ENCODE measurements around the gene ZNF439. TPM values are rescaled to one million over a fixed set of nuclear protein-coding genes. Genes with fewer than 3 reads are reported as not detected.
"Not testable (repeated sequence)": the region's sequence is repeated elsewhere in the genome, so short reads cannot be mapped to it uniquely, and the experiment has no call there.

The ZNF439 gene
- total RNA-seq, 5 donors from 2014 or later (not counting 1 experiment from before 2014, with no cell fraction given) = 6.6 to 25.3 (median 16.5) TPM

DNA sequence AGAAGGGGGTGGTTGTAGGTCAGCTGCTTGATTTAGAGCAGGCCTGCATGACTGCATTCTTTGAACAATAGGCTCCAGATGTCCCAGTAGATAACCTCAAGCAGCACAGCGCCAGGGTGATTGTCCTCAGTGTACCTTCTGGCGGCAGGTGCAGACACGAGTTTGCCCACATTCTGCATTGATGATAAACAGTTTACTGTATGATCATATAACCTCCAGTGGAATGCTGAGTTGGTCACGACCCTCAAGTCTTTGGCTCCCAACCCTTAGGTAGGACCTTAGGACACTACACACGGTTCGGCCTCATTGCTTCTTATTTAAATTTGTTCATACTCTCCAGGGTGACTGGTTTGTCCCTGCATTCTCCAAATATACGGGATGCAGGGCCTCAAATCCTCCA, 12.2 kb downstream of the ZNF439 start:
- Histone ChIP-seq H3K4me1 (ENCODE audit: control insufficient read depth in 1 of 2, extremely low read depth in 1 of 2, insufficient read depth in 2 of 2, low read length in 2 of 2) (no peaks in the 10 kb centered on the region), H3K36me3 (ENCODE audit: control insufficient read depth in 2 of 2, extremely low read depth in 1 of 2, insufficient read depth in 1 of 2, low read length in 1 of 2) (peaks cover 0 to 4% of the 10 kb centered on the region in 2 donors), H3K4me3 (ENCODE audit: control insufficient read depth in 1 of 2, extremely low read depth in 1 of 2, low read length in 1 of 2) (no peak overlapping the region), H3K27ac (ENCODE audit: low read length) (no peak overlapping the region), H3K27me3 (replicated peaks in 1 of 2; ENCODE audit: control insufficient read depth in 2 of 2, extremely low read depth in 1 of 2, insufficient read depth in 2 of 2, low read length in 1 of 2) (no peaks in the 10 kb centered on the region), H3K9me3 (peaks cover 3% of the 10 kb centered on the region)
- 90% methylated on average over 5 of the region's 7 CpGs for WGBS (ENCODE audit: insufficient coverage)
- no peak for DNase-seq
- POLR2A ChIA-PET = no interaction called here
- Mint-ChIP-seq H3K27me3 (no peaks in the 10 kb centered on the region), H3K9me3 (peaks cover 16 to 80% (median 53%) of the 10 kb centered on the region in 3 donors), H3K4me3 (no peak overlapping the region), H3K4me1 (peaks cover 0 to 10% (median 3%) of the 10 kb centered on the region in 3 donors), H3K27ac (no peak overlapping the region), H3K36me3 (peaks cover 87% of the 10 kb centered on the region)
- ATAC-seq (replicated peaks in 1 of 4) = no peak
- CTCF ChIA-PET = no interaction called here

DNA sequence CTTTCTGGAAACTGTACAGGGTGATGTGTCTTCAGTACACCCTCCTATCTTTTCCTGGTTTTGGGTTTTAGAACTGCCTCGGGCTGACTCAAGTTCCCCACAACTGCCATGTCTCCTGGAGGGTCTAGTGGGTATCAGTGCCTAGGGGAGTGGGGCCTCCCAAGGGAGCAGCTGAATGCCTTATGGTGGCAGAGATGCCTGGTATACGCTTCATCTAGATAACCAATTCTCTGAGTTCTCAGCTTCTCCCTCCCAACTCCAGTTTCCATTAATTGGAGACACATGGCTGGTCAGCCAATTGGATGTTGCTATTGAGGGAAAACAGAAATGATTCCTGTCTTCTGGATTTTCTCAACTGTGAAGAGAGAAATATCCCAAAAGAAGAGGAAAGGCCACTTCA, 12.8 kb downstream of the ZNF439 start:
- ChIA-PET CTCF (no interaction called here), POLR2A (no interaction called here)
- ATAC-seq (replicated peaks in 1 of 4) (no peak), DNase-seq (no peak)
- Histone ChIP-seq H3K36me3 (ENCODE audit: control insufficient read depth in 2 of 2, extremely low read depth in 1 of 2, insufficient read depth in 1 of 2, low read length in 1 of 2) (peaks cover 1 to 2% of the 10 kb centered on the region in 2 donors), H3K9me3 (peaks cover 3% of the 10 kb centered on the region), H3K27me3 (replicated peaks in 1 of 2; ENCODE audit: control insufficient read depth in 2 of 2, extremely low read depth in 1 of 2, insufficient read depth in 2 of 2, low read length in 1 of 2) (no peaks in the 10 kb centered on the region), H3K4me1 (ENCODE audit: control insufficient read depth in 1 of 2, extremely low read depth in 1 of 2, insufficient read depth in 2 of 2, low read length in 2 of 2) (no peaks in the 10 kb centered on the region), H3K4me3 (ENCODE audit: control insufficient read depth in 1 of 2, extremely low read depth in 1 of 2, low read length in 1 of 2) (no peak overlapping the region), H3K27ac (ENCODE audit: low read length) (no peak overlapping the region)
- Mint-ChIP-seq H3K4me1 (peaks cover 0 to 4% (median 3%) of the 10 kb centered on the region in 3 donors), H3K27ac (no peak overlapping the region), H3K27me3 (no peaks in the 10 kb centered on the region), H3K36me3 (peaks cover 87% of the 10 kb centered on the region), H3K4me3 (no peak overlapping the region), H3K9me3 (peaks cover 11 to 78% (median 51%) of the 10 kb centered on the region in 3 donors)
- WGBS (ENCODE audit: insufficient coverage) = no CpG with 5 or more reads among the region's 2 CpGs

DNA sequence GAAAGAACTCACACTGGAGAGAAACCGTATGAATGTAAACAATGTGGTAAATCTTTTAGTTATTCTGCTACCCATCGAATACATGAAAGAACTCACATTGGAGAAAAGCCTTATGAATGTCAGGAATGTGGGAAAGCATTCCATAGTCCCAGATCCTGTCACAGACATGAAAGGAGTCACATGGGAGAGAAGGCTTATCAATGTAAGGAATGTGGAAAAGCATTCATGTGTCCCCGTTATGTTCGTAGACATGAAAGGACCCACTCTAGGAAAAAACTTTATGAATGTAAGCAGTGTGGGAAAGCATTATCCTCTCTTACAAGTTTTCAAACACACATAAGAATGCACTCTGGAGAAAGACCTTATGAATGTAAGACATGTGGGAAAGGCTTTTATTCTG, 19.2 kb downstream of the ZNF439 start:
- H3K27ac Mint-ChIP-seq; DNase-seq; CTCF ChIA-PET; H3K4me1 ChIP-seq (ENCODE audit: control insufficient read depth in 1 of 2, extremely low read depth in 1 of 2, insufficient read depth in 2 of 2, low read length in 2 of 2); H3K4me1 Mint-ChIP-seq; H3K27ac ChIP-seq (ENCODE audit: low read length); POLR2A ChIA-PET; H3K4me3 Mint-ChIP-seq; H3K27me3 Mint-ChIP-seq; ATAC-seq (replicated peaks in 1 of 4); H3K4me3 ChIP-seq (ENCODE audit: control insufficient read depth in 1 of 2, extremely low read depth in 1 of 2, low read length in 1 of 2); H3K27me3 ChIP-seq (replicated peaks in 1 of 2; ENCODE audit: control insufficient read depth in 2 of 2, extremely low read depth in 1 of 2, insufficient read depth in 2 of 2, low read length in 1 of 2): not testable (repeated sequence)
- Histone ChIP-seq H3K9me3 (peaks cover 20% of the 10 kb centered on the region), H3K36me3 (ENCODE audit: control insufficient read depth in 2 of 2, extremely low read depth in 1 of 2, insufficient read depth in 1 of 2, low read length in 1 of 2) (peaks cover 11 to 18% of the 10 kb centered on the region in 2 donors)
- Mint-ChIP-seq H3K9me3 (peaks cover 2 to 62% (median 44%) of the 10 kb centered on the region in 3 donors), H3K36me3 (peaks cover 70% of the 10 kb centered on the region)
- WGBS (ENCODE audit: insufficient coverage) = no CpG with 5 or more reads among the region's 4 CpGs

DNA sequence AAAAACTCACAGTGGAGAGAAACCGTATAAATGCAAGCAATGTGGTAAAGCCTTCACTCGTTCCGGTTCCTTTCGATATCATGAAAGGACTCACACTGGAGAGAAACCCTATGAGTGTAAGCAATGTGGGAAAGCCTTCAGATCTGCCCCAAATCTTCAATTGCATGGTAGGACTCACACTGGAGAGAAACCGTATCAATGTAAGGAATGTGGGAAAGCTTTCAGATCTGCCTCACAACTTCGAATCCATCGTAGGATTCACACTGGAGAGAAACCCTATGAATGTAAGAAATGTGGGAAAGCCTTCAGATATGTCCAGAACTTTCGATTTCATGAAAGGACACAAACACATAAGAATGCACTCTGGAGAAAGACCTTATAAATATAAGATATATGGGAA, 19.7 kb downstream of the ZNF439 start:
- peaks cover 68% of the 10 kb centered on the region for H3K36me3 Mint-ChIP-seq
- no peak for DNase-seq
- H3K36me3 ChIP-seq (ENCODE audit: control insufficient read depth in 2 of 2, extremely low read depth in 1 of 2, insufficient read depth in 1 of 2, low read length in 1 of 2) = peaks cover 11 to 18% of the 10 kb centered on the region in 2 donors
- no peak overlapping the region for H3K4me3 ChIP-seq (ENCODE audit: control insufficient read depth in 1 of 2, extremely low read depth in 1 of 2, low read length in 1 of 2)
- POLR2A ChIA-PET = no interaction called here
- no peaks in the 10 kb centered on the region for H3K27me3 ChIP-seq (replicated peaks in 1 of 2; ENCODE audit: control insufficient read depth in 2 of 2, extremely low read depth in 1 of 2, insufficient read depth in 2 of 2, low read length in 1 of 2)
- WGBS (ENCODE audit: insufficient coverage) = 100% methylated on average over 1 of the region's 8 CpGs
- no peaks in the 10 kb centered on the region for H3K27me3 Mint-ChIP-seq
- no peaks in the 10 kb centered on the region for H3K4me1 Mint-ChIP-seq
- no peak overlapping the region for H3K27ac Mint-ChIP-seq
- CTCF ChIA-PET = no interaction called here
- H3K27ac ChIP-seq (ENCODE audit: low read length) = no peak overlapping the region
- ATAC-seq (replicated peaks in 1 of 4) = no peak
- H3K9me3 Mint-ChIP-seq = peaks cover 2 to 61% (median 44%) of the 10 kb centered on the region in 3 donors
- peaks cover 20% of the 10 kb centered on the region for H3K9me3 ChIP-seq
- no peaks in the 10 kb centered on the region for H3K4me1 ChIP-seq (ENCODE audit: control insufficient read depth in 1 of 2, extremely low read depth in 1 of 2, insufficient read depth in 2 of 2, low read length in 2 of 2)
- no peak overlapping the region for H3K4me3 Mint-ChIP-seq

DNA sequence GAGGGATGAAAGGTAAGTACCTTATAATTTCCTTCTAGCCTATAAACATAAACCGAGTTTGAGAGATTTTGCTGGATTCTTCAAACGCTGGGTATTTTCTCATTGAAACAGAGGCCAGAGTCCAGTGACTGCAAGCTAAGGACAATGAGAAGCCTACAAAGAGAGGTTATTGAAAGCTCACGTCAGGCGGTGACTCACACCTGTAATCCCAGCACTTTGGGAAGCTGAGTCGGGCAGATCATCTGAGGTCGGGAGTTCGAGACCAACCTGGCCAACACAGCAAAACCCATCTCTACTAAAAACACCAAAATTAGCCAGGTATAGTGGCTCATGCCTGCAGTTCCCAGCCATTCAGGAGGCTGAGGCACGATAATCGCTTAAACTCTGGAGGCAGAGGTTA, 24.1 kb downstream of the ZNF439 start:
- Histone ChIP-seq H3K27me3 (replicated peaks in 1 of 2; ENCODE audit: control insufficient read depth in 2 of 2, extremely low read depth in 1 of 2, insufficient read depth in 2 of 2, low read length in 1 of 2) (no peaks in the 10 kb centered on the region), H3K4me1 (ENCODE audit: control insufficient read depth in 1 of 2, extremely low read depth in 1 of 2, insufficient read depth in 2 of 2, low read length in 2 of 2) (no peaks in the 10 kb centered on the region), H3K9me3 (peaks cover 13% of the 10 kb centered on the region), H3K4me3 (ENCODE audit: control insufficient read depth in 1 of 2, extremely low read depth in 1 of 2, low read length in 1 of 2) (no peak overlapping the region), H3K27ac (ENCODE audit: low read length) (no peak overlapping the region), H3K36me3 (ENCODE audit: control insufficient read depth in 2 of 2, extremely low read depth in 1 of 2, insufficient read depth in 1 of 2, low read length in 1 of 2) (peaks cover 3% of the 10 kb centered on the region in 2 donors)
- Mint-ChIP-seq H3K27me3 (no peaks in the 10 kb centered on the region), H3K9me3 (peaks cover 2 to 32% (median 24%) of the 10 kb centered on the region in 3 donors), H3K4me3 (no peak overlapping the region), H3K36me3 (peaks cover 29% of the 10 kb centered on the region), H3K4me1 (no peaks in the 10 kb centered on the region), H3K27ac (no peak overlapping the region)
- ATAC-seq (replicated peaks in 1 of 4) (no peak), DNase-seq (no peak)
- 100% methylated on average over 5 of the region's 9 CpGs for WGBS (ENCODE audit: insufficient coverage)
- ChIA-PET CTCF (no interaction called here), POLR2A (no interaction called here)

DNA sequence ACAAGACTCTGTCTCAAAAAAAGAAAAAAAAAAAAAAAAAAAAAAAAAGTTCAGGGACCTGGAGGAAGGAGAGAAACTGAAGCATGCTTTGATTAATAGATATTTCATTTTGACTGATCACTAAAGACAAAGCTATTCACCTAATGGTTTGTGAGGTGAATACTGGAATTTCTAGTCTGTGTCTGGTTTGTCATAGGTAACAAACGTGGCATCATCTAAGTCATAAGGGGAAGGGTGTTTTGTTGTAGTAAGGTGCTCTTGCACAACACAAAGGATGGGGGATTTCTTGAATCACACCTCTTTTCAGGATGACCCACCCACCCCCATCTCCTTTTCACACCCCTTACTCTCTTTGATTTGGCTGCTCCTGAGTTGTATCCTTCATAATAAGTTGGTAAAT, 25.2 kb downstream of the ZNF439 start:
- no peaks in the 10 kb centered on the region for H3K27me3 Mint-ChIP-seq
- no peaks in the 10 kb centered on the region for H3K4me1 Mint-ChIP-seq
- WGBS (ENCODE audit: insufficient coverage) = no CpG with 5 or more reads among the region's 1 CpG
- H3K27ac Mint-ChIP-seq = no peak overlapping the region
- H3K4me3 Mint-ChIP-seq = no peak overlapping the region
- Histone ChIP-seq H3K4me3 (ENCODE audit: control insufficient read depth in 1 of 2, extremely low read depth in 1 of 2, low read length in 1 of 2) (no peak overlapping the region), H3K9me3 (peaks cover 9% of the 10 kb centered on the region), H3K27me3 (replicated peaks in 1 of 2; ENCODE audit: control insufficient read depth in 2 of 2, extremely low read depth in 1 of 2, insufficient read depth in 2 of 2, low read length in 1 of 2) (no peaks in the 10 kb centered on the region), H3K4me1 (ENCODE audit: control insufficient read depth in 1 of 2, extremely low read depth in 1 of 2, insufficient read depth in 2 of 2, low read length in 2 of 2) (no peaks in the 10 kb centered on the region), H3K27ac (ENCODE audit: low read length) (no peak overlapping the region), H3K36me3 (ENCODE audit: control insufficient read depth in 2 of 2, extremely low read depth in 1 of 2, insufficient read depth in 1 of 2, low read length in 1 of 2) (no peaks in the 10 kb centered on the region)
- POLR2A ChIA-PET = no interaction called here
- ATAC-seq (replicated peaks in 1 of 4) (no peak), DNase-seq (no peak)
- peaks cover under 1 to 20% (median 14%) of the 10 kb centered on the region in 3 donors for H3K9me3 Mint-ChIP-seq
- CTCF ChIA-PET = interaction anchor here in 1 of 2 donors (0.7 kb wide), 1 partner anchor 166 kb away, joined by 5 read pairs; no protein-coding TSS in a partner anchor
- peaks cover 17% of the 10 kb centered on the region for H3K36me3 Mint-ChIP-seq
